GM19467 (cell line): Measurements from ENCODE around the gene RNF213.
"Not testable (repeated sequence)": the region's sequence is repeated elsewhere in the genome, so short reads cannot be mapped to it uniquely, and the experiment has no call there.

ENCODE experiments used
- ATAC-seq: cut with Tn5 transposase; IDR thresholded peaks from one replicate; pipeline ENCODE4 v1.9.1; 2021; ENCODE audit warnings: mild to moderate bottlenecking, moderate library complexity; ENCODE audit not compliant: unreplicated experiment

RNF213 gene

DNA sequence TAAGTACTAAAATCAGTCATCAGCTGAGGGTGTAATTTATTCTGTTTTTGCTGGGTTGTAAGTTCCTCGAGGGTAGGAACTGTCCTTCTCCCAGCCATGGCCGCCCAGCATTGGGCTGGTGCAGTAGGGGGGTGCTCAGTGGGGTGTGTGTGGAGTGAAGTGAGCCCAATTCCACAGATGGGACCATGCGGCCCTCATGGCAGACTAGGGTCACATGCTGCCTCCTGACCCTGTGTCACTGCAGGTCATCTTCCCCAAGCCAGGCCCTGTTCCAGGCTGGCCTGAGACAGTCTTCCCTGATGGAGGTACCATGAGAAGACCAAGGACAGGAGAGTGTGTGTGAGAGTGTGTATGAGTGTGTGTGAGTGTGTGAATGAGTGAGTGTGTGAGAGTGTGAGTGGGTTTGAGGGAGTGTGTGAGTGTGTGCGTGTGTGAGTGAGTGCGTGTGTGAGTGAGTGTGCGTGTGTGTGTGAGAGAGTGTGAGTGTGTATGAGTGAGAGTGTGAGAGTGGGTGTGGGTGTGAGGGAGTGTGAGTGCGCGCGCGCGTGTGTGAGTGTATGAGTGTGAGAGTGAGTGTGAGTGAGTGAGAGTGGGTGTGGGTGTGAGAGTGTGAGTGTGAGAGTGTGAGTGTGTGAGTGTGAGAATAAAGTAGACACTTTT is 36.7 kb upstream of the RNF213 start:
- no peak for ATAC-seq

GRCh38 chr17:80224683-80225082 is 36.0 kb upstream of the RNF213 start:
- ATAC-seq = no peak

GRCh38 chr17:80225230-80225629 is 35.4 kb upstream of the RNF213 start:
- ATAC-seq = no peak

DNA sequence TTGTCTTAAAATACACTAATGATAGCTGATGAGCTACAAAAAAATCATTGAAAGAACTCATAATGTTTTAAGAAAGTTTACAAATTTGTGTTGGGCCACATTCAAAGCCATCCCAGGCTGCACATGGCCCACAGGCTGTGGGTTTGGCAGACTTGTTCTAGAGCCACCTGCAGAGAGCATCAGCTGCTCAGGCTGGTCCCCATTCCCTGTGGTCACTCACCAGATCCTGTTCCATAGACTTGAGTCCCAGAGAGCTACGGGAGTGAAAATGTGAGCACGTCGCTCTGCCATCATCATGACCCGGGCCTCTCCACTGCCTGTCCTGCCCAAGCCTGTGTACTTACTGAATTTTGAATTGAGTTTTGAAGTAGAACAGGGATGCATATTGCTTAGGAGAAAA is 33.5 kb upstream of the RNF213 start:
- ATAC-seq = no peak

GRCh38 chr17:80227666-80228065 is 33.0 kb upstream of the RNF213 start:
- no peak for ATAC-seq

- no peak for ATAC-seq
Measured at GRCh38 chr17:80228477-80228876, 32.2 kb upstream of the RNF213 start.

DNA sequence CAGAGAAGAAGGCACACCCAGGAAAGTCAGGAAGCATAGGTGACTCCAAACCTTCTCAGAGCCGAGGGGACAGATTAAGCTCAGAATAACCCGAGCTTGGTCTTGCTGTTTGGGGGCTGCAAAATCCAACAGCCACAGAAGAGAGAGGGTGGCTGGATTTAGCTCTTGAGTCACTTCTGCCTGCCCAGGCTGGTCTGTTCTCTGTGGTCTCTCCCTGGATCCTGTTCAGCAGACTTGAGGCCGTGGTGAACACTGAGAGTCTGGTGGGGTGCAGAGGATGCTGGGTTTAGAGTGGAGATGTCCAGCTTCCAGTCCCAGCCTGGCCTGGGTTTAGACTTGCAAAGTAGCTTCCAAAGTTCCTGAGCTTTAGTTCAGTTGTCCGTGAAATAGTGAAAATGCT is 31.6 kb upstream of the RNF213 start:
- ATAC-seq = no peak

- no peak for ATAC-seq
Measured at GRCh38 chr17:80232438-80232837, 28.2 kb upstream of the RNF213 start.

DNA sequence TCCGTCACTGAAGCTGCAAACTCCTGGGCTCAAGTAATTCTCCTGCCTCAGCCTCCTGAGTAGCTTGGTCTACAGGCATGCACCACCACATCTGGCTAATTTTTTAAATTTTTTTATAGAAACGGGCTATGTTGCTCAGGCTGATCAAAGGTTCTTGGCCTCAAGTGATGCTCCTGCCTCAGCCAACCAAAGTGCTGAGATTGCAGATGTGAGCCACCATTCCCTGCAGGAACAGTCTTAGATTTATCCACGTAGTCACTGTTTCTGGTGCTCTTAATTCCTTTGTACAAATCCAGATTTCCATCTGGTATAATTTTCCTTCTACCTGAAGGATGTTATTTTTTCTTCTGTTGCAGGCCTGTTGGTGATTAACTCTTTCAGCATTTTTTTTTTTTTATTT is 27.4 kb upstream of the RNF213 start:
- no peak for ATAC-seq

DNA sequence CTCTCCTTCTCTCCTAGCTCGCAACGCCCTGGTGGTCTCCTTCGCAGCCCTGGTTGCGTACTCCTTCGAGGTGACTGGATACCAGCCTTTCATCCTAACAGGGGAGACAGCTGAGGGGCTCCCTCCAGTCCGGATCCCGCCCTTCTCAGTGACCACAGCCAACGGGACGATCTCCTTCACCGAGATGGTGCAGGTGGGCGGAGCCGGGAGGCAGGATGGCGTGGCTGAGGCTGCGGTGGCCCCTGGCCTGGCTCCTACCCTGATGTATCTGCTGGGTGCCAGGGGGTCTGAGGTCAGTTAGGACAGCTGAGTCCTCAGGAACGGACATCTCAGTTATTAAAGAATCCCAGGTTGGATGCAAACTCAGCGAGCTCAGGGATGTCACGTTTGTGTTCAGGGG is 23.7 kb upstream of the RNF213 start:
- no peak for ATAC-seq

DNA sequence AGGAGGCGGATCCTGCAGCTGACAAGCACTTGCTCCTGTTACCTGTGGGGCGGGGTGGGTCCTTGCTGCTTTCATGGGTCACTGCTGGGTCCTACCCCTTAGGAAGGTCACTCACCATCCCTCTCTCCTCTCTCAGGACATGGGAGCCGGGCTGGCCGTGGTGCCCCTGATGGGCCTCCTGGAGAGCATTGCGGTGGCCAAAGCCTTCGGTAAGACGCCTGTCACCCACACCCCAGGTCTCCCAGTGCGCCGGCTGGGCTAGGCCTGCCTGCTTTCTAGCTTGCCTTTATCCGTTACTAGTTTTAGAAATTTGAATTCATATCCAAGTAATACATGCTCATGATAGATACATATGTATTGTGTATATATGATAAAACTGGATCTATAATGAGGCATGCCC is 23.3 kb upstream of the RNF213 start:
- no peak for ATAC-seq

DNA sequence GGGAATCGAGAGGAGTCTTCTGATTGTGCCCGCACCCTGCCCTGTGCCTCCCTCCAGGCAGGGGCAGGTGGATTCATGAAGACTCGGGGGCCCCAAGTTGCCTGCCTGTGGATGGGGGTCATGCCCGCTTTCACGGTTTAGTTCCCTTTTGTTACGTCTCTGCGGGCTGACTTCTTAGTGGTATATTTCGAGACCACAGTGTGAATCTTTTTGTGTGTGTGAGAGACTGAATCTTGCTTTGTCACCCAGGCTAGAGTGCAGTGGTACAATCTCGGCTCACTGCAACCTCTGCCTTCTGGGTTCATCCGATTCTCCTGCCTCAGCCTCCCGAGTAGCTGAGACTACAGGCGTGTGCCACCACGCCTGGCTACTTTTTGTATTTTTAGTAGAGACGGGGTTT is 18.1 kb upstream of the RNF213 start:
- no peak for ATAC-seq

DNA sequence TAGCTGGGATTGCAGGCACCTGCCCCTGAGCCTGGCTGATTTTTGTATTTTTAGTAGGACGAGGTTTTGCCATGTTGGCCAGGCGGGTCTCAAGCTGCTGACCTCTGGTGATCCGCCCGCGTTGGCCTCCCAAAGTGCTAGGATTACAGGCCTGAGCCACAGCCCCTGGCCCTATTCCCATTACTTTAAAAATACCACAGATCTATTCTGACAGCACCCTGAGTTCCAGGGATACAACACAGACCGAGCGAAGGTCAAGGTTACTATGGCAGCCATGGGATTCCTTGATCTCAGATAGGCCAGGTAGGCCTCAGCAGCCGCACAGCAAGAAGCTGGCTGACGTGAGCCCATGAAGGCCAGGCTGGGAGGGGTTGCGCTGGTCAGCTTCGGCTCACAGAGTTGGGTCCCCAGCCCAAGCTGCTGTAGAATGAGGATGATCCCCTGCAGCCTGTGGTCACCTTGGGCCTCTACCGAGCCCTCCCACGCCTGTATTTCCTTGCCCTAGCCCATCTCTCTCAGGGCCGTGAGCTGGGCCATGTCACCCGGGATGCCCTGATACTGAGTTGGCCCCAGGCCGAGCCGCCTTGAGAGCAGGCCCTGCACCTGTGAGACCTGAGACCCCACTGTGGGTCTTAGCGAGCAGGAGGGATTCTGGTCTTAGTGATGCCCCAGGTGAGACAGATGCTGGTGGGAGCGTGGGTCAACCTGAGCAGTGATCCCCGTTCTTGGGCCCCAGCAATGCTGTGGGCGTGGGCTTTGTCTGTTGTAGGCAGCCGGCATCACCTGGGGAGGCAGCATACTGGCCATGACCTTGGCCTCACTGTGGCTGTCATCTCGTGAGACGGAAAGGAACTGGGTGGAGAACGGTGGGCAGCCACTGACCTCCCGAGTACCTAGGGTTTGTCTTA is 16.9 kb upstream of the RNF213 start:
- no peak for ATAC-seq

- ATAC-seq = not testable (repeated sequence)
Measured at GRCh38 chr17:80244448-80244847, 16.2 kb upstream of the RNF213 start.

DNA sequence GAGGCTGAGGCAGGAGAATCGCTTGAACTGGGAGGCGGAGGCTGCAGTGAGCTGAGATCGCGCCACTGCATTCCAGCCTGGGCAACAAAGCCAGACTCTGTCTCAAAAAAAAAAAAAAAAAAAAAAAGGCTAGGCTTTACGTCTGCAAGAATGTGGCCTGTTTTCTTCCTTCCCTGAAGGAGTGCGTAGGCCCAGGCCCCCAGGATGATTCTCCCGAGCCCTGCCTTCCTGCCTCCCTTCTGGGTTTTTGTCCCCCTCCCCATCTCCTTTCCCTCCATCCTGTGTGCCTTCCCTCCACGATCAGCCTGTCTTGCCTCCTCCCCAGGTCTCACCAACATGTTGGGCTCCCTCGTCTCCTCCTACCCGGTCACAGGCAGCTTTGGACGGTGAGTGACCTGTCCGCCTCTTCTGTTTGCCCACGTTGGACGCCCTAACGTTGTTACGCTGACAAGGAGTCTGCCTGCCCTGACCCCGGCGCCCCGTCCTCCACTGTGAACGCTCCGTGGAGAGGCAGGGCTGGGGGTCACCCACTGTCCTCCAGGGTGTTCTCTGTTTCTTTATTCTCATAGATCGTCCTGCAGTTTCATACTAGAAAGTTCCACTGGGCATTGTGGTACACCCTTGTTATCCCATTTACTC is 15.7 kb upstream of the RNF213 start:
- no peak for ATAC-seq

- no peak for ATAC-seq
Measured at GRCh38 chr17:80245566-80246265, 14.9 kb upstream of the RNF213 start.

- no peak for ATAC-seq
Measured at GRCh38 chr17:80246266-80246681, 14.4 kb upstream of the RNF213 start.

- no peak for ATAC-seq
Measured at GRCh38 chr17:80246726-80247125, 13.9 kb upstream of the RNF213 start.

DNA sequence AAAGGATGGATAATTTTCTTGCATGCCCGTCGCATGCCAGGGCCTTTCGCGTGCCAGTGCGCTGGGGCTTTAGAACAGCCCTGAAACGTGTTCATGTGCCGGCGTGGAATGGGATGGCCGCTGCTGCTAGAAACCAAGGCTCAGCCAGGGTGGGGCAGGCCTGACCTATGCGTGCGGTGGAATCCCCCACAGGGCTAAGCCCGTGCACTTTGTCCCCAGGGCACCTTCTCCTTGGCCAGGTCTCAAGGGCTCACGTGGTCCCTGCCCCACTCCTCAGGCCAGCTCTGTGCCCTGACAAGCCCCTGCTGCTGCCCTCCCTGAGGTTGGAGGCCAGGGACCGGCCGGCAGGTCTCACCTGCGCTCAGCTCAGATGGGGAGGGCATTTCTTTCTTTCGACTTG is 13.1 kb upstream of the RNF213 start:
- ATAC-seq = no peak

GRCh38 chr17:80248001-80248893 is 12.4 kb upstream of the RNF213 start:
- ATAC-seq = no peak
